Rectal smooth muscle tissue (tissue), 1 donor: ENCODE data around the gene IRF7.
A peak's percentile ranks its signal among the peaks of the same experiment; 100 is the strongest.

ENCODE experiments used
- H3K27ac ChIP-seq: one replicate; pipeline ENCODE4 v1.7.0; 2013; ENCODE audit warnings: low read depth, low read length, inconsistent platforms
- H3K27me3 ChIP-seq: one replicate; pipeline ENCODE4 v1.7.0; 2013; ENCODE audit warnings: low read length; ENCODE audit not compliant: control insufficient read depth, insufficient read depth
- H3K36me3 ChIP-seq: one replicate; pipeline ENCODE4 v1.7.0; 2013; ENCODE audit warnings: low read length; ENCODE audit not compliant: control insufficient read depth, insufficient read depth
- H3K4me1 ChIP-seq: one replicate; pipeline ENCODE4 v1.7.0; 2013; ENCODE audit warnings: low read length; ENCODE audit not compliant: control insufficient read depth, insufficient read depth
- H3K4me3 ChIP-seq: one replicate; pipeline ENCODE4 v1.7.0; 2013; ENCODE audit warnings: low read length
- H3K9ac ChIP-seq: one replicate; pipeline ENCODE4 v1.7.0; 2013; ENCODE audit warnings: low read length

IRF7 gene

DNA sequence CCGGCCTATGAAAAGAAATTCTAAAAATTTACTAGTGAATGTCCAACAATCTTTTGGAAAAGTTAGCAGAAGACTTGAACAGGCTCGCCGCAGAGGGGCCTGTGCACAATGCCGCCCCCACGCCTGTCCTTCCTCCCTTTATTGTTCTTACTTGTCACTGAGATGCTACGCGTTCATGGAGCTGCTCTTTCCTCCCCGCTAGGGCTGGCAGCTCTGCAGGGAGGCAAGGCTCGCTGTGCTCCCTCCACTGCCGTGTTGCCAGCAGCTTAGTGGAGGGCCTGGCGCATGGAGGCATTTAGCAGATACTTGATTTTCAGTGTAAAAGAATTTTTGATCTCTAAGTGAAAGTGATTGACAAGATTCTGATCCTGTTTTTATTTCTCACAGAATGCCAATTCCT is 24.8 kb downstream of the IRF7 start:
- no peak overlapping the region for H3K9ac ChIP-seq
- H3K4me3 ChIP-seq = no peak overlapping the region
- H3K4me1 ChIP-seq = no peaks in the 10 kb centered on the region
- H3K27ac ChIP-seq = no peak overlapping the region
- H3K36me3 ChIP-seq = peaks cover 41% of the 10 kb centered on the region
- H3K27me3 ChIP-seq = no peaks in the 10 kb centered on the region

DNA sequence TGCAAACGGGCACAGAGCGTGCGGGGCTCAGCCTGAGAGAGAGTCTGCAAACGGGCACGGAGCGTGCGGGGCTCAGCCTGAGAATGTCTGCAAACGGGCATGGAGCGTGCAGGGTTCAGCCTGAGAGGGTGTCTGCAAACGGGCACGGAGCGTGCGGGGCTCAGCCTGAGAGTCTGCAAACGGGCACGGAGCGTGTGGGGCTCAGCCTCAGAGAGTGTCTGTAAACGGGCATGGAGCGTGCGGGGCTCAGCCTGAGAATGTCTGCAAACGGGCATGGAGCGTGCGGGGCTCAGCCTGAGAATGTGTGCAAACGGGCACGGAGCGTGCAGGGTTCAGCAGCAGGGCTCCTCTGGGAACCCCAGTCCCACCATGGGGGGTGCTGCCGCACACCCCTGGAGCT is 26.0 kb downstream of the IRF7 start:
- no peak overlapping the region for H3K27ac ChIP-seq
- H3K9ac ChIP-seq = no peak overlapping the region
- peaks cover 39% of the 10 kb centered on the region for H3K36me3 ChIP-seq

DNA sequence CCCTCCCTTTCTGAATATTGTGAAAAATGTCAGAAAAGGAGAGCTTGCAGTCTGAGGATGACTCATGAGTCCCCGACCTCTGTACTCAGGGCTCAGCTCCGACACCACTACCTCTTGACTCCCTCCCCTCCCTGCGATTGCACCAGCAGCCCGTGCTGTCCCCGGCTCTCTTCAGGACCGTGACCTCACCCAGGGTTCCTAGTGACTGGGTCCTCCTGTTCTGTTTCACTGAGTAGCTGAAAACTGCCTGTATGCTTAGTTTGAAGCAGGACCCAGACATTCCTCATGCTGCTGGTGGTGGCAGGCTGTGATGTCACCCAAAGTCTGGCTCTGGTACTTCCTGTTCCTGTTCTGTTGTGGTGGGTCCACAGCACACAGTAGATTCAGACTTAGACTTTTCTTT is 27.8 kb downstream of the IRF7 start:
- H3K27ac ChIP-seq = no peak overlapping the region

More for the DNA sequence above, 26.0 kb downstream of the IRF7 start:
- Histone ChIP-seq H3K27me3 (no peaks in the 10 kb centered on the region), H3K4me3 (no peak overlapping the region), H3K4me1 (no peaks in the 10 kb centered on the region)

DNA sequence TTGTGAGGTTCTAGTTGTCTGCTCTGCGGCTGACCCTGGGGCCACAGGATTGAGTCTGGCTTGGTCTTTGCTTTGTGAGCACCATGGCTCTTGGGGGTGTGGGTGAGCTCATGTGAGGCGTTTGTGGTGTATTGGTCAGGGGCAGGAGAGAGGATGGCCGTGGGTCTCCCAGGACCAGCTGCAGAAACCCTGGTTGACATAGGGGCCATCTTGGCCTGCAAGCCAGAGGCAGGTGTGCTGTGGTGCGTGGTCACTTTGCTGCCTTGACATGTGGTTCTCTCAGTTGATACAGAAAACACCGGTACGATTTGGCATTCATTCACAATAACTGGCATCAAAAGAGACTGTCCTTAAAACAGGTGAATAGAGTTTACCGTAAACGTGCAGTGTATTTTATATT is 28.2 kb downstream of the IRF7 start:
- Histone ChIP-seq H3K27me3 (no peaks in the 10 kb centered on the region), H3K9ac (no peak overlapping the region), H3K4me3 (no peak overlapping the region), H3K27ac (no peak overlapping the region), H3K4me1 (no peaks in the 10 kb centered on the region), H3K36me3 (peaks cover 34% of the 10 kb centered on the region)

More for the DNA sequence above, 27.8 kb downstream of the IRF7 start:
- H3K9ac ChIP-seq = no peak overlapping the region
- H3K36me3 ChIP-seq = peaks cover 37% of the 10 kb centered on the region
- no peak overlapping the region for H3K4me3 ChIP-seq
- H3K4me1 ChIP-seq = no peaks in the 10 kb centered on the region
- H3K27me3 ChIP-seq = no peaks in the 10 kb centered on the region

DNA sequence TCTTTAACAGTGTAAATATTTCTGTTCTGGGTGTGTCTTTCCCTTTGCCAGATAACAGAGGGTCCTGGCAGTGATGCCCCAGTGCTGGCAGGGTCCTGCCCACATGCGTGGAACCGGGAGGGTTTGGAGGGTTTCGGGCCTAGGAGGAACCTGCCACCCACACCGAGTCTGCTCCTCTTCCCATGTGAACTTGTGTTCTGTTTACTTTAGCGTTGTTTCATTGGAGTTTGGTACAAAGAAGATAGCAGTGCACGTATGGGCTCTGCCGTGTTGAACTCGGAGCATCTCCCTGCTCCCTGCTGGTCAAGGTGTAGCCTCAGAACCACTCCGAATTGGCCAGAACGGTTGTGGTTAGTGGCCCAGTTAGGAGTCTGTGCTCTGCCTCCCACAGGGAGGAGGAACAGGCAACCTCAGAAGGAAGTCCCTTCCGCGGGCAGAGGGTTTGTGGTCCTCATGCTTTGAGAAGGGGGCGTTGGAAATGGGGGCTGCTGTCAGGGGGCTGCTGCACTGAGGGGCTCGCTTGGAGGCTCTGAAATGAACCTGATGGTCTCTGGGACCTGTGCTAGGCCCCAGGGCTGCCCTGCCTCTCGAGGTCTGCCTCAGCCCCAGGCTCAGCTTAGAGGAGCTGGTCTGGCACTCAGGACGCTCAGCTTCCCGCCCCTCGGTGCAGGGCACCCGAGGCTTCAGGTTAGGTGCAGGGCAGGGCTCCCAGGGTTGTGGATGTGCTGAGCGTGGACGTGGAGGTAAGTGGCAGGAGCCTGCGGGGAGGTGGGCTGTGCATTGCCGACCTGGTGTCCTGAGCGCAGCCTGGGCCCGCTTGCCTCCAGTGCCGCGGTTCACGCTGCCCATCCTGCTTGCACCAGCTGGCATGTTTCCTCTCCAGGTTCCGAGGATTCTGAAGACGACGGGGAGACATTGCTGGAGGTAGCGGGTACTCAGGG is 29.1 kb downstream of the IRF7 start:
- Histone ChIP-seq H3K36me3 (peaks cover 33% of the 10 kb centered on the region), H3K27ac (no peak overlapping the region), H3K27me3 (no peaks in the 10 kb centered on the region), H3K4me1 (no peaks in the 10 kb centered on the region), H3K9ac (no peak overlapping the region), H3K4me3 (no peak overlapping the region)

DNA sequence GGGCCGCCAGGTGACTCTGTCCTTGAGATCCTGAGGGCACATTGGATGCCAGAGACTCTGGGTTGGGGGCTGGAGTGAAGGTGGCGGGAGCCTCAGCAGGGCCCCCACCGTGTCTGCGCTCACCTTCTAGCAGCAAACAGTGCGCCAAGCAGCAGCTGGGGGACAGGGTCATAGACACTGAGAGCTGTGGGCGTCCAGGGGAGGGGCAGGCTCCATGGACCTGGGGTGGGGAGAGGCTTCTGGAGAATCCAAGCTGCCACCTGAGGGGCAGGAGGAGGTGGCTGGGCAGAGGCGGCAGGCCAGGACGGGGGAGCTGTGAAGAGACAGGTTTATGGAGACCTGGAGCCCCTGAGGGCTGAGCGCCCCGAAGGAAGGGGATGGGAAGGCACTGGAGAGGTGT is 31.5 kb downstream of the IRF7 start:
- H3K4me1 ChIP-seq = peaks cover 2% of the 10 kb centered on the region
- H3K27me3 ChIP-seq = no peaks in the 10 kb centered on the region
- peaks cover 25% of the 10 kb centered on the region for H3K36me3 ChIP-seq
- H3K9ac ChIP-seq = no peak overlapping the region
- no peak overlapping the region for H3K27ac ChIP-seq
- H3K4me3 ChIP-seq = no peak overlapping the region

DNA sequence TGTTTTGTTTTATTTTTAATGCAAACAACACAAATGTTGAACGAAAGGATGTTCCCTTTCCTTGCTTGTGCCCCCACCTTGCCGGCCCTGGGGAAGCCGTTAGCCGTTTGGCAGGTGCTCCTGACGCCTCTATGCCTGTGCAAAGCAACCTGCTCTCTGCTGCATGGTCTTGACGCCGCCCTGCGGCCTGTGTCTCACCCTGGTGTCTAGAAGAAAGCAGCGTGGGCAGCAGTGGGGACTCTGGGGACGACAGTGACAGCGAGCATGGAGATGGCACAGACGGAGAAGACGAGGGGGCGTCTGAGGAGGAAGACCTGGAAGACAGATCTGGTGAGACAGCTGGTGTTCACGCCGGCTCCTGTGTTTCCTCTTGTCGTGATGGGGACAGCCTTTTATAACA is 34.0 kb downstream of the IRF7 start:
- Histone ChIP-seq H3K27ac (no peak overlapping the region), H3K36me3 (peaks cover 16% of the 10 kb centered on the region), H3K4me1 (peaks cover 12% of the 10 kb centered on the region), H3K4me3 (no peak overlapping the region), H3K27me3 (no peaks in the 10 kb centered on the region), H3K9ac (no peak overlapping the region)

DNA sequence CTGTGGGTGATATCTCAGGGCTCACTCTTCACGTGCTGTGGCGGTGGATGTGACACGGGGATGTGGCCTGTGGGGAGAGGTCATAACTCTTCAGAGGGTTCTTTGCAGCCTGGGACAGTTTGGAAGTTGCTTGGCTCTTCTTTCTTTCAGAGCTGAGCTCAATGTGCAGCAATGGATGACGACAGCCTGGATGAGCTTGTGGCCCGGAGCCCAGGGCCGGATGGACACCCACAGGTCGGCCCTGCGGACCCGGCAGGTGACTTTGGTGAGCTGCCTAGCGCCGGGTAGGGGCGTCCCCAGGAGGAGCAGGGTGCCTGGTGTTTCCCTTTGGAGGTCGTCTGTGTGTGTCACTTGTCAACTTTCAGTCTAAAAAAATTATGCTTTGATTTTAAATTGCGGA is 34.4 kb downstream of the IRF7 start:
- no peak overlapping the region for H3K9ac ChIP-seq
- peaks cover 12% of the 10 kb centered on the region for H3K4me1 ChIP-seq
- H3K27me3 ChIP-seq = no peaks in the 10 kb centered on the region
- no peak overlapping the region for H3K27ac ChIP-seq
- H3K36me3 ChIP-seq = peaks cover 15% of the 10 kb centered on the region
- no peak overlapping the region for H3K4me3 ChIP-seq

DNA sequence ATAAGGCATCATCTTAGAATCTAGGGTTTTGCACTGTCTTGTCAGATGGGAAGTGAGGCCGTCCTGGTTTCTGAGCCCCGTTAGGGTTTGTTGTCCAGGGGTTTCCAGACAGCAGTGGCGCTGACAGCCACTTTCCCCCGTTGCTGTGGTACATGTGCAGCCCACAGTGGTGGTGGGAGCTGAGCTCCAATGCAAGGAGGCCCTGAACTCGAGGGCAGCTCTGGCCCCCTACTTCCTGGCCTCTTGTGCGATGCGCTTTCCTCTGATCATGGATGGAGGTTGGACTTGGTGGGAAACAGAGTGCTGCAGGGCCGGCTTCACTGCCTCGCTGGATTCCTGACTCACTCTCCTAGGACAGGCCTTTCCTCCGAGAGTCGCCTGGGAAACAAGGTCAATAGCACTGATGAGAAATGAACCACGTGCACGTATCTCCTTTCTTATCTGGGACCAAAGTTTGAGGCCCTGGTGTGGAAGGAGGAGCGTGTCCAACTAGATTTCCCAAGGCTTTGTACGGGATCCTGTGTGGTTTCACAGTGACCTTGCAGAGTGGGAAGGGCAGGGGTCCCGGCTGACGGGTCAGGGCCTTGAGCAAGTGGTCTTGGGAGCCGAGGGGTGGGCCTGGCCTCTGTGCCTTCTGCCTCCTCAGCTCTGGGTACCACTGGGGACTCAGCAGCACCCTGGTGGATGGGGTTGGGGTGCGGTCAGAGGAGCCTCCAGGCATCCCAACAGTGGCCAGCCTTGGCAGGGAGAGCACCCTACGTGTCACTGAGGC is 35.7 kb downstream of the IRF7 start:
- H3K4me1 ChIP-seq = peaks cover 12% of the 10 kb centered on the region
- no peak overlapping the region for H3K9ac ChIP-seq
- no peak overlapping the region for H3K27ac ChIP-seq
- no peak overlapping the region for H3K4me3 ChIP-seq
- H3K27me3 ChIP-seq = no peaks in the 10 kb centered on the region
- peaks cover 15% of the 10 kb centered on the region for H3K36me3 ChIP-seq

DNA sequence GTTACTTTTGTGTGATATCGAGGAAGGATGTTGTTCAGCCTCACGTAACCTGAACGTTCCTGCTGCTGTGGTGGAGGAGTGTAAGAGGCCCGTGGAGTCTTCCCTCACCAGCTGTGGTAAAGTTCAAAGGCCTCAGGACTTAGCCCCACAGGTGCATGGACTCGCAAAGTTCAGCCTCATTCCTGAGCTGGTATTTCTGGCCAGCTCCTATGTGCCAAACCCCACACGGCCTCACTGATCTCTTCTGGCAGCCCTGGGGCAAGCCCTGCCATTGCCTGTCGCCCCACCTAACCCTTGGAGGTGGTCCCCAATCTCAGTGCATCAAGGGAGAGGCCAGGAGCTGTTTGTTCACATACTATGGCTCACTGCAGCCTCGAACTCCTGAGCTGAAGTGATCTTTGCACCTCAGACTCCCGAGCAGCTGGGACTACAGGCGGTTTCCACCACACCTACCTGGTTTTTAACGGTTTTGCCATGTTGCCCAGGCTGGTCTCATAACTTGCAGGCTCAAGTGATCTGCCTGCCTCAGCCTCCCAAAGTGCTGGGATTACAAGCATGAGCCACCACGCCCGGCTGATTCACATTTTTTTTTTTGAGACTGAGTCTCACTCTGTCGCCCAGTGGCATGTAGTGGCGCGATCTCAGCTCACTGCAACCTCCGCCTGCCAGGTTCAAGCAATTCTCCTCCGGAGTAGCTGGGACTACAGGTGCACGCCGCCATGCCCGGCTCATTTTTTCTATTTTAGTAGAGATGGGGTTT is 37.3 kb downstream of the IRF7 start:
- Histone ChIP-seq H3K9ac (no peak overlapping the region), H3K27me3 (no peaks in the 10 kb centered on the region), H3K27ac (no peak overlapping the region), H3K4me3 (no peak overlapping the region), H3K36me3 (peaks cover 7% of the 10 kb centered on the region), H3K4me1 (peaks cover 12% of the 10 kb centered on the region)

DNA sequence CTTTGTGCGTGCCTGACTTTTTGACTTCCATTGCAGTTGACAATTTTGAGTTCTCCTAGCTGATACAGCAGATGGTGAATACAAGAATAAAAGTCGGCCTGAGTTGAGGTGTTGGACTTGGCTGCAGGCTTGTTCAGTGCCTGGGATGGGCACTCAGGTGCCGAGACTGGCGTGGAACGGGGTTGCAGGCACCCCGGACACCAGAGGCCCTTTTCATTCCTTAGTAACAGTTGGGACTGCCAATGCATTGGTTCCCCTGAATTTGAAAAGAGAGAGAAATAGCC is 38.2 kb downstream of the IRF7 start:
- Histone ChIP-seq H3K4me1 (peaks cover 12% of the 10 kb centered on the region), H3K9ac (peak overlapping the region; percentile 67), H3K27ac (no peak overlapping the region)

More for the DNA sequence above, 38.2 kb downstream of the IRF7 start:
- peaks cover 2% of the 10 kb centered on the region for H3K27me3 ChIP-seq
- peaks cover 4% of the 10 kb centered on the region for H3K36me3 ChIP-seq
- peak overlapping the region; percentile 92 for H3K4me3 ChIP-seq
